Measurements from ENCODE around the gene KLHL5.
A peak's percentile ranks its signal among the peaks of the same experiment; 100 is the strongest.
"Not testable (repeated sequence)": the region's sequence is repeated elsewhere in the genome, so short reads cannot be mapped to it uniquely, and the experiment has no call there.

Gene KLHL5

GRCh38 chr4:39126256-39127095 is 64.4 kb downstream of the KLHL5 start:
- H3K4me1 ChIP-seq, result peaks cover 0 to 8% (median 0%) of the 10 kb centered on the region in 10 experiments; a peak in 1 of 20 replicates
- H3K27me3 ChIP-seq, result no peaks in the 10 kb centered on the region
- TF ChIP-seq Cebpa-rat (IDR thresholded peaks at IDR 0.05), result no peak
- H4K20me1 ChIP-seq, result no peaks in the 10 kb centered on the region
- peaks cover 0 to 13% (median 0%) of the 10 kb centered on the region in 11 experiments; a peak in 4 of 22 replicates for H3K9me3 ChIP-seq (replicated peaks in 1 of 11)
- no peak overlapping the region for H3K4me2 ChIP-seq
- peaks cover 0 to 36% (median 6%) of the 10 kb centered on the region in 11 experiments; a peak in 8 of 22 replicates for H3K36me3 ChIP-seq
- H3K9ac ChIP-seq, result no peak overlapping the region
- H3K27ac ChIP-seq, result no peak overlapping the region
- no peak overlapping the region for H3K4me3 ChIP-seq

- no peak for TF ChIP-seq Cebpa-rat (IDR thresholded peaks at IDR 0.05)
- Histone ChIP-seq H3K9ac (no peak overlapping the region), H3K9me3 (replicated peaks in 1 of 11) (peaks cover 0 to 5% (median 0%) of the 10 kb centered on the region in 11 experiments; a peak in 1 of 22 replicates), H3K27ac (no peak overlapping the region), H3K4me1 (peaks cover 5 to 10% (median 8%) of the 10 kb centered on the region in 10 experiments; a peak in 19 of 20 replicates), H3K36me3 (no peaks in the 10 kb centered on the region; a peak in 1 of 22 replicates), H4K20me1 (no peaks in the 10 kb centered on the region), H3K4me2 (no peak overlapping the region), H3K4me3 (no peak overlapping the region), H3K27me3 (no peaks in the 10 kb centered on the region)
Observed at GRCh38 chr4:39133623-39134022, 71.6 kb downstream of the KLHL5 start.

- Histone ChIP-seq H3K4me1 (peaks cover 5 to 10% (median 8%) of the 10 kb centered on the region in 10 experiments; a peak in 19 of 20 replicates), H3K9ac (peak overlapping the region in 4 of 11 experiments; percentile 0 to 41 (median 16); a peak in 2 of 22 replicates), H3K27me3 (no peaks in the 10 kb centered on the region)
Observed at GRCh38 chr4:39134683-39135306, 72.8 kb downstream of the KLHL5 start.

GRCh38 chr4:39138227-39138626 is 76.2 kb downstream of the KLHL5 start:
- not testable (repeated sequence) for H3K9ac ChIP-seq; H3K36me3 ChIP-seq; H4K20me1 ChIP-seq; H3K4me3 ChIP-seq; H3K27ac ChIP-seq; H3K27me3 ChIP-seq; H3K4me2 ChIP-seq; H3K9me3 ChIP-seq (replicated peaks in 1 of 11)
- peaks cover 5 to 10% (median 8%) of the 10 kb centered on the region in 10 experiments; a peak in 19 of 20 replicates for H3K4me1 ChIP-seq

More at GRCh38 chr4:39134683-39135306, 72.8 kb downstream of the KLHL5 start:
- H4K20me1 ChIP-seq, result no peaks in the 10 kb centered on the region
- H3K9me3 ChIP-seq (replicated peaks in 1 of 11), result peaks cover 0 to 4% (median 0%) of the 10 kb centered on the region in 11 experiments; a peak in 1 of 22 replicates
- TF ChIP-seq Cebpa-rat (IDR thresholded peaks at IDR 0.05), result no peak
- no peak overlapping the region for H3K4me3 ChIP-seq
- no peaks in the 10 kb centered on the region; a peak in 1 of 22 replicates for H3K36me3 ChIP-seq
- peak overlapping the region; percentile 8 to 71 (median 46); a peak in 18 of 22 replicates for H3K4me2 ChIP-seq
- no peak overlapping the region for H3K27ac ChIP-seq

- H3K9me3 ChIP-seq (replicated peaks in 1 of 11), result no peaks in the 10 kb centered on the region
- peaks cover 3 to 12% (median 7%) of the 10 kb centered on the region in 10 experiments; a peak in 14 of 20 replicates for H3K4me1 ChIP-seq
- no peak overlapping the region for H3K9ac ChIP-seq
- H3K27me3 ChIP-seq, result no peaks in the 10 kb centered on the region
- no peak overlapping the region for H3K27ac ChIP-seq
- H3K4me3 ChIP-seq, result no peak overlapping the region
- TF ChIP-seq Cebpa-rat (IDR thresholded peaks at IDR 0.05), result no peak
- H4K20me1 ChIP-seq, result no peaks in the 10 kb centered on the region
- H3K36me3 ChIP-seq, result no peaks in the 10 kb centered on the region
- no peak overlapping the region for H3K4me2 ChIP-seq
Observed at GRCh38 chr4:39146211-39146610, 84.2 kb downstream of the KLHL5 start.

- Histone ChIP-seq H3K4me1 (peaks cover 5 to 22% (median 12%) of the 10 kb centered on the region in 10 experiments; a peak in 14 of 20 replicates), H3K4me2 (no peak overlapping the region), H3K27me3 (no peaks in the 10 kb centered on the region), H3K9ac (no peak overlapping the region), H3K9me3 (replicated peaks in 1 of 11) (no peaks in the 10 kb centered on the region), H4K20me1 (no peaks in the 10 kb centered on the region), H3K4me3 (no peak overlapping the region), H3K27ac (no peak overlapping the region), H3K36me3 (no peaks in the 10 kb centered on the region)
- no peak for TF ChIP-seq Cebpa-rat (IDR thresholded peaks at IDR 0.05)
Observed at GRCh38 chr4:39154009-39154408, 92.0 kb downstream of the KLHL5 start.

GRCh38 chr4:39157520-39157919 is 95.5 kb downstream of the KLHL5 start:
- H3K27me3 ChIP-seq, result no peaks in the 10 kb centered on the region

GRCh38 chr4:39166177-39166576 is 104.1 kb downstream of the KLHL5 start:
- H3K9me3 ChIP-seq (replicated peaks in 1 of 11), result peaks cover 28 to 40% (median 37%) of the 10 kb centered on the region in 11 experiments
- peak overlapping the region in 3 of 11 experiments; percentile 0 to 8 (median 2); a peak in 1 of 22 replicates for H3K9ac ChIP-seq
- H3K4me1 ChIP-seq, result peaks cover 27 to 55% (median 34%) of the 10 kb centered on the region in 10 experiments
- peak overlapping the region in 9 of 11 experiments; percentile 6 to 55 (median 27); a peak in 14 of 22 replicates for H3K27ac ChIP-seq
- no peaks in the 10 kb centered on the region for H3K36me3 ChIP-seq
- no peak for TF ChIP-seq Cebpa-rat (IDR thresholded peaks at IDR 0.05)
- H3K4me3 ChIP-seq, result no peak overlapping the region; a peak in 1 of 20 replicates
- peak overlapping the region; percentile 49 to 83 (median 68) for H3K4me2 ChIP-seq
- no peaks in the 10 kb centered on the region for H3K27me3 ChIP-seq
- H4K20me1 ChIP-seq, result no peaks in the 10 kb centered on the region

More at GRCh38 chr4:39157520-39157919, 95.5 kb downstream of the KLHL5 start:
- H3K4me2 ChIP-seq, result no peak overlapping the region
- H4K20me1 ChIP-seq, result no peaks in the 10 kb centered on the region
- peak in 2 of 11 experiments; percentile 14 to 29; a peak in 1 of 22 replicates for TF ChIP-seq Cebpa-rat (IDR thresholded peaks at IDR 0.05)
- no peaks in the 10 kb centered on the region for H3K4me1 ChIP-seq
- H3K9me3 ChIP-seq (replicated peaks in 1 of 11), result no peaks in the 10 kb centered on the region
- no peaks in the 10 kb centered on the region for H3K36me3 ChIP-seq
- H3K4me3 ChIP-seq, result no peak overlapping the region
- H3K9ac ChIP-seq, result no peak overlapping the region
- no peak overlapping the region for H3K27ac ChIP-seq

GRCh38 chr4:39166669-39167068 is 104.6 kb downstream of the KLHL5 start:
- peak overlapping the region; percentile 49 to 83 (median 68) for H3K4me2 ChIP-seq
- no peak for TF ChIP-seq Cebpa-rat (IDR thresholded peaks at IDR 0.05)
- H3K9me3 ChIP-seq (replicated peaks in 1 of 11), result peaks cover 33 to 44% (median 40%) of the 10 kb centered on the region in 11 experiments
- H3K36me3 ChIP-seq, result no peaks in the 10 kb centered on the region
- peak overlapping the region in 9 of 11 experiments; percentile 13 to 55 (median 34); a peak in 14 of 22 replicates for H3K27ac ChIP-seq
- peak overlapping the region in 4 of 11 experiments; percentile 0 to 36 (median 14); a peak in 4 of 22 replicates for H3K9ac ChIP-seq
- H3K4me1 ChIP-seq, result peaks cover 27 to 55% (median 34%) of the 10 kb centered on the region in 10 experiments
- no peaks in the 10 kb centered on the region for H4K20me1 ChIP-seq
- no peaks in the 10 kb centered on the region for H3K27me3 ChIP-seq
- H3K4me3 ChIP-seq, result no peak overlapping the region; a peak in 1 of 20 replicates

Data from BLaER1 treated with 17β-estradiol and CSF1 and Interleukin-3, amounts not matched to agents 10 nM and 100 nM (cell line).